ENCODE measurements around the gene IL10. TPM values are rescaled to one million over a fixed set of nuclear protein-coding genes. Genes with fewer than 3 reads are reported as not detected.
"Not testable (repeated sequence)": the region's sequence is repeated elsewhere in the genome, so short reads cannot be mapped to it uniquely, and the experiment has no call there.

IL10 gene
- total and polyA plus RNA-seq, 5 donors from 2014 or later = 0.60 to 7.0 (median 3.2) TPM

- peak within 1 kb of the TSS; percentile 39 to 77 (median 67) for H3K4me3 Mint-ChIP-seq
- no peaks in the 10 kb centered on the region for H3K9me3 ChIP-seq (ENCODE audit: control insufficient read depth in 2 of 2, low read length in 2 of 2)
- peaks cover 28 to 82% (median 52%) of the 10 kb centered on the region in 4 donors for H3K4me1 Mint-ChIP-seq
These were observed 1.6 kb downstream of the IL10 start, which contains the start of gene IL19 for GRCh38 chr1:206770531-206771337. TSS of gene IL19 (plus strand) at chr1:206770773. CDS start at chr1:206836663, 65,890 bp downstream.

GRCh38 chr1:206769304-206769731 is 3.0 kb downstream of the IL10 start:
- Mint-ChIP-seq H3K9me3 (no peaks in the 10 kb centered on the region), H3K36me3 (no peaks in the 10 kb centered on the region), H3K27me3 (no peaks in the 10 kb centered on the region), H3K4me1 (peaks cover 29 to 88% (median 62%) of the 10 kb centered on the region in 4 donors), H3K27ac (peak overlapping the region in 2 of 3 donors; percentile 87 to 88), H3K4me3 (peak overlapping the region in 3 of 4 donors; percentile 36 to 79 (median 68))
- DNase-seq (peak in 2 of 3 donors; percentile 53 to 87), ATAC-seq (ENCODE audit: low read depth in 2 of 2) (peak; percentile 52 to 56)
- no peaks in the 10 kb centered on the region for H3K36me3 ChIP-seq (ENCODE audit: control insufficient read depth, insufficient read depth, low read length)
- peak overlapping the region; percentile 47 for H3K27ac ChIP-seq (ENCODE audit: insufficient read depth, low read length, poor library complexity, severe bottlenecking)
- H3K9me3 ChIP-seq (ENCODE audit: control insufficient read depth in 2 of 2, low read length in 2 of 2) = no peaks in the 10 kb centered on the region
- H3K27me3 ChIP-seq (ENCODE audit: control insufficient read depth, insufficient read depth, low read length) = no peaks in the 10 kb centered on the region
- peak overlapping the region; percentile 8 for H3K4me3 ChIP-seq (ENCODE audit: low read depth, low read length)
- H3K4me1 ChIP-seq (ENCODE audit: control insufficient read depth, insufficient read depth, low read length, poor library complexity, severe bottlenecking) = peaks cover 76% of the 10 kb centered on the region

More at GRCh38 chr1:206770531-206771337, 1.6 kb downstream of the IL10 start, which contains the start of gene IL19:
- Histone ChIP-seq H3K27me3 (ENCODE audit: control insufficient read depth, insufficient read depth, low read length) (no peaks in the 10 kb centered on the region), H3K27ac (ENCODE audit: insufficient read depth, low read length, poor library complexity, severe bottlenecking) (peak within 1 kb of the TSS; percentile 47), H3K4me1 (ENCODE audit: control insufficient read depth, insufficient read depth, low read length, poor library complexity, severe bottlenecking) (peaks cover 69% of the 10 kb centered on the region), H3K36me3 (ENCODE audit: control insufficient read depth, insufficient read depth, low read length) (no peaks in the 10 kb centered on the region), H3K4me3 (ENCODE audit: low read depth, low read length) (peak within 1 kb of the TSS; percentile 3)
- no peaks in the 10 kb centered on the region for H3K27me3 Mint-ChIP-seq
- ATAC-seq (ENCODE audit: low read depth in 2 of 2) (peak in 1 of 2 donors; percentile 15), DNase-seq (no peak)
- H3K9me3 Mint-ChIP-seq = no peaks in the 10 kb centered on the region
- H3K27ac Mint-ChIP-seq = peak within 1 kb of the TSS in 2 of 3 donors; percentile 87 to 88
- no peaks in the 10 kb centered on the region for H3K36me3 Mint-ChIP-seq

- no peaks in the 10 kb centered on the region for H3K27me3 ChIP-seq (ENCODE audit: control insufficient read depth, insufficient read depth, low read length)
- peaks cover 76% of the 10 kb centered on the region for H3K4me1 ChIP-seq (ENCODE audit: control insufficient read depth, insufficient read depth, low read length, poor library complexity, severe bottlenecking)
- no peaks in the 10 kb centered on the region for H3K9me3 ChIP-seq (ENCODE audit: control insufficient read depth in 2 of 2, low read length in 2 of 2)
- DNase-seq = no peak
- peaks cover 29 to 88% (median 65%) of the 10 kb centered on the region in 4 donors for H3K4me1 Mint-ChIP-seq
- H3K27ac Mint-ChIP-seq = peak overlapping the region; percentile 12 to 88 (median 87)
- no peak for ATAC-seq (ENCODE audit: low read depth in 2 of 2)
- H3K36me3 ChIP-seq (ENCODE audit: control insufficient read depth, insufficient read depth, low read length) = no peaks in the 10 kb centered on the region
- H3K27ac ChIP-seq (ENCODE audit: insufficient read depth, low read length, poor library complexity, severe bottlenecking) = peak overlapping the region; percentile 47
- H3K36me3 Mint-ChIP-seq = no peaks in the 10 kb centered on the region
- H3K9me3 Mint-ChIP-seq = no peaks in the 10 kb centered on the region
- H3K27me3 Mint-ChIP-seq = no peaks in the 10 kb centered on the region
- H3K4me3 Mint-ChIP-seq = peak overlapping the region; percentile 23 to 79 (median 52)
- peak overlapping the region; percentile 8 for H3K4me3 ChIP-seq (ENCODE audit: low read depth, low read length)
These were observed 3.6 kb downstream of the IL10 start for GRCh38 chr1:206768472-206769303.

GRCh38 chr1:206766251-206766856 is 5.9 kb downstream of the IL10 start:
- Histone ChIP-seq H3K27ac (ENCODE audit: insufficient read depth, low read length, poor library complexity, severe bottlenecking) (no peak overlapping the region), H3K9me3 (ENCODE audit: control insufficient read depth in 2 of 2, low read length in 2 of 2) (no peaks in the 10 kb centered on the region), H3K4me3 (ENCODE audit: low read depth, low read length) (peak overlapping the region; percentile 55), H3K4me1 (ENCODE audit: control insufficient read depth, insufficient read depth, low read length, poor library complexity, severe bottlenecking) (peaks cover 59% of the 10 kb centered on the region), H3K36me3 (ENCODE audit: control insufficient read depth, insufficient read depth, low read length) (no peaks in the 10 kb centered on the region), H3K27me3 (ENCODE audit: control insufficient read depth, insufficient read depth, low read length) (no peaks in the 10 kb centered on the region)
- Mint-ChIP-seq H3K4me3 (peak overlapping the region; percentile 65 to 78 (median 72)), H3K27me3 (no peaks in the 10 kb centered on the region), H3K9me3 (no peaks in the 10 kb centered on the region), H3K27ac (peak overlapping the region; percentile 82 to 86 (median 83)), H3K36me3 (no peaks in the 10 kb centered on the region), H3K4me1 (peaks cover 24 to 79% (median 62%) of the 10 kb centered on the region in 4 donors)
- ATAC-seq (ENCODE audit: low read depth in 2 of 2) = peak; percentile 78 to 81
- DNase-seq = peak; percentile 58 to 74 (median 69)

- not testable (repeated sequence) for H3K36me3 Mint-ChIP-seq; DNase-seq; H3K27me3 ChIP-seq (ENCODE audit: control insufficient read depth, insufficient read depth, low read length); H3K9me3 Mint-ChIP-seq; ATAC-seq (ENCODE audit: low read depth in 2 of 2); H3K9me3 ChIP-seq (ENCODE audit: control insufficient read depth in 2 of 2, low read length in 2 of 2); H3K36me3 ChIP-seq (ENCODE audit: control insufficient read depth, insufficient read depth, low read length); H3K27ac ChIP-seq (ENCODE audit: insufficient read depth, low read length, poor library complexity, severe bottlenecking); H3K27me3 Mint-ChIP-seq
- Mint-ChIP-seq H3K4me3 (peak overlapping the region; percentile 45 to 78 (median 70)), H3K4me1 (peaks cover 23 to 78% (median 62%) of the 10 kb centered on the region in 4 donors), H3K27ac (peak overlapping the region; percentile 77 to 89 (median 83))
- Histone ChIP-seq H3K4me1 (ENCODE audit: control insufficient read depth, insufficient read depth, low read length, poor library complexity, severe bottlenecking) (peaks cover 54% of the 10 kb centered on the region), H3K4me3 (ENCODE audit: low read depth, low read length) (peak overlapping the region; percentile 55)
These were observed 6.5 kb downstream of the IL10 start for GRCh38 chr1:206765771-206766170.

GRCh38 chr1:206762741-206763364 is 9.4 kb downstream of the IL10 start:
- H3K4me1 ChIP-seq (ENCODE audit: control insufficient read depth, insufficient read depth, low read length, poor library complexity, severe bottlenecking) = peaks cover 43% of the 10 kb centered on the region
- H3K27ac ChIP-seq (ENCODE audit: insufficient read depth, low read length, poor library complexity, severe bottlenecking) = not testable (repeated sequence)

More at GRCh38 chr1:206762741-206763364, 9.4 kb downstream of the IL10 start:
- H3K36me3 ChIP-seq (ENCODE audit: control insufficient read depth, insufficient read depth, low read length); H3K9me3 Mint-ChIP-seq; H3K4me3 ChIP-seq (ENCODE audit: low read depth, low read length); H3K36me3 Mint-ChIP-seq; H3K27me3 Mint-ChIP-seq; H3K27ac Mint-ChIP-seq; H3K27me3 ChIP-seq (ENCODE audit: control insufficient read depth, insufficient read depth, low read length); ATAC-seq (ENCODE audit: low read depth in 2 of 2); H3K4me3 Mint-ChIP-seq; DNase-seq; H3K9me3 ChIP-seq (ENCODE audit: control insufficient read depth in 2 of 2, low read length in 2 of 2): not testable (repeated sequence)
- peaks cover 13 to 57% (median 44%) of the 10 kb centered on the region in 4 donors for H3K4me1 Mint-ChIP-seq

All from CD4-positive, CD25-positive, alpha-beta regulatory T cell (primary cell).